Endometrial microvascular endothelial cells (primary cell): ENCODE results near the gene GBA2. TPM values are rescaled to one million over a fixed set of nuclear protein-coding genes. Genes with fewer than 3 reads are reported as not detected.

Experiments
- in situ Hi-C: cut with HindIII; loops from 2 replicates; pipeline ENCODE4 v1.10.0; 2017; ENCODE audit warnings: low sequenced_read_pairs, low pct_unique_long_range_greater_than_20kb; ENCODE audit errors: inconsistent ontology term
- total RNA-seq: library from RNA; depleted of rRNA; stranded (reverse); fragments of >200 nt; gene quantifications from one replicate; pipeline ENCODE4 v1.2.3, GENCODE V29; 2015; ENCODE audit errors: inconsistent ontology term

GBA2 gene
- total RNA-seq, 1 donor from 2014 or later = 51.3 TPM

DNA sequence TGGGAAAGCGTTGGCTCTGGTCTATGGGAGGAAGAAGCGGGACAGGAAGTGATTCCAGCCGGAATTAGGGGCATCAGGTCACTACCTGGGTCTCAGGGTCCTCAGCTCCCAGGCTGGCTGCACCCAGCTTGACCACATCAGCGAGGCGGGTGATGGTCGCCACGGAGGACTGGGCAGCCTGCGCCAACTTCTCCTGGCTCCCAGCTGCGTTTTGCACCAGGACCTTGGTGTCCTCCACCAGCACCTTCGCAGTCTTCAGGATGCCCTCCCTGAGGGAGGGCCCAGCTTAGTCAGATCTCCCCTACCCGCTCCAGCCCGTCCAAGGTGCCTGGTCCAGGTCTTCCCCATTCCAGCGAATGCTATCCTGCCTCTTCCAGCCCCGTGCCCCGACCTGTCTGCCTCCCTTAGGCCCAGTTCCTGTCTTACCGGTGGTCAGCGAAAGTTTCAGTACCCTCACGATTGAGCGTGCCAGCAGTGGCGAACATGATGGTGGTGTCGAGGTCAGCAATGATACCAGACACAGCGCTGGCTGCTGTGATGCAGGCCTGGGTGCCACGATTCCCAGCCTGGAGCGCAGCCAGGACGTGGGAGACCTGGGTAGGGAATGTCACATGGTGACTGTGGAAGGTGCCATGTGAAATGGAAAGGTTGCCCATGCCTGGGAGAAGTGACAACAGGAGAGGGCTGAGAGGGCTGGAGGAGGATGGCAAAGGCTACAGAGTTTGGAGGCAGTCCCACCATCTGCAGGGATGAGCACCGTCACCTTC lies 44.9 kb downstream of the GBA2 start:
- in situ Hi-C loops = no loop called here

DNA sequence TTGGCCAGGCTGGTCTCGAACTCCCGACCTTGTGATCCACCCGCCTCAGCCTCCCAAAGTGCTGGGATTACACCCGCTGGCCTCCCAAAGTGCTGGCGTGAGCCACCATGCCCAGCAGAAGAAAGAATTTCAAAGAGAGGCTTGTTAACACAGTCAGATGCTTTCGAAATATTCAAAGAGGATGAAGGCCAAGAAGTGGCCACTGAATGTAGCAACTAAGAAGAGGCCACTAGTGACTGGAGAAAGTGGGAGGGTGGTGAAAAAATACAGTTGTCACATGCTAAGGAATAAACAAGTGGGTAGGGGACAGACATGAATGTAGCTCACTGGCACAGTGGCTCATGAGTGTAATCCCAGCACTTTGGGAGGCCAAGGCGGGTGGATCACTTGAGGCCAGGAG lies 46.3 kb downstream of the GBA2 start:
- in situ Hi-C loops = no loop called here

DNA sequence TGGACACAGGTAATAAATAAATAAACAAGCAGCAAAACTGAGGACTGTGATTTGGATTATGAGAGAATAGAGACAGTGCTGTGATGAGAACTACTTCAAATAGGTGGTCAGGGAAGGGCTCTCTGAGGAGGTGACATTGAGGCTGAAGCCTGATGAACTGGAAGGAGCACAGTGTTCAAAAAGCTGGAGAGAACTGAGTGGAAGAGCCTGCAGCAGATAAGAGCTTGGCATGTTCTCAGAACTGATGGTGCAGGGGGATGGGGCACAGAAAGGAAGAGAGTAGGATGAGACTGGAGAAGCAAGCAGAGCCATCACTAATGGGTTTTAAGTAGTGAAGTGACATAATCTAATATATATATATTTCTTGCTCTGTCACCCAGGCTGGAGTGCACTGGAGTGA lies 48.1 kb downstream of the GBA2 start:
- in situ Hi-C loops = no loop called here

DNA sequence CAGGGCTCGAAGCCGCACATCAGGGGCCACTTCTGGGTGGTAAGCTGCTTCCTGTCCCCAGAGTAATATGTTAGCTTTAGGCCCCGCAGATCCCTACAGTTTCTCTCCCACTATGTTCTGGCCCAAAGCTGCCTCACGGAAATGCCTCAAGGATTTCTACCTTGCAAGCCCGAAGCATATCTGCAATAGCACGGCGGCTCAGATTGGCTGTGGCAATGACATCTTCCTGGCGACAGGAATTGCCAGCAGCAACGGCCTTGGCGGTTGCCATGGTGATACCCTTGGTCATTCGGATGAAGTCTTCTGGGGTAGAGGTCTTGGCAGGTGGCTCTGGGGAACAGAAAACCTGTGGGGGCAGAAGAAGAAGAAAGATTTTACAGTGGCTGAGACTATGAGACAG lies 49.0 kb downstream of the GBA2 start:
- in situ Hi-C loops = no loop called here

DNA sequence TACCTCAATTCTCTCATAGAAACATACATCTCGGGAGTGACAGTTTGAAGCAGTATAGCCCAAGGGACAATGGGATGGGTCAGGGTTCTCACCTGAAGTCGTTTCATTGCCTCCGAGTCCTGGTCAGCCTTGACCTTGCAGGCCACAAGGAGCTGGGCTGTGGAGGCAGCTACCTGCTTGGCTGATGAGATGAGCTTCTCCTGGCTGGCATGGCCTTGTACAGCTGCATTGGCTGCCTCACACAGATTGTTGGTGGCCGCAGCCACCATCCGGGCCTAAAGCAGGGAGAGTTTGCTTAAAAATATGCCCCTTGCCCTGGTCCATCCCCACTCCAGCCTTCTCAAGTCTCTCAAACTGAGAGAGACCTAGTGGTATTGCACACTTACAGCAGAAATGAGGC lies 50.8 kb downstream of the GBA2 start:
- in situ Hi-C loops = no loop called here

DNA sequence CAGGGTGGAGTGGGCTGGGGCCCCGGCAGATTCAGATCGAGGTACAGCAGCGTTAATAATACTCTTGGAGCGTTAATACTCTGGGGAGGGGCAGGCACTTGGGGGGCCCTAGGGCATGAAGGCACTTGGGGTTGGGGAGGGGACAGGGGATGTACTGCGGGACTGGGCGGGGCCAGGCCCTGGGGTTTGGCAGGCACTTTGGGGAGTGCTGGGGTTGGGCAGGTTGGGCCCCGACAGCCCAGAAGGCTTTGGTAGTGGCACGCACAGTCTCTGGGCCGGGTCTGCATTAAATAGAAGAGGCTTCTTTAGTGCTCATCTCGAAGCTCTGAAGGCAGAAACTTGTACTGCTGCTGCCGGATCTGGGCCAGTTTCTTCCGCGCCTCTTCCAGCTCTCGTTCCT lies 51.5 kb downstream of the GBA2 start:
- in situ Hi-C loops = no loop called here

DNA sequence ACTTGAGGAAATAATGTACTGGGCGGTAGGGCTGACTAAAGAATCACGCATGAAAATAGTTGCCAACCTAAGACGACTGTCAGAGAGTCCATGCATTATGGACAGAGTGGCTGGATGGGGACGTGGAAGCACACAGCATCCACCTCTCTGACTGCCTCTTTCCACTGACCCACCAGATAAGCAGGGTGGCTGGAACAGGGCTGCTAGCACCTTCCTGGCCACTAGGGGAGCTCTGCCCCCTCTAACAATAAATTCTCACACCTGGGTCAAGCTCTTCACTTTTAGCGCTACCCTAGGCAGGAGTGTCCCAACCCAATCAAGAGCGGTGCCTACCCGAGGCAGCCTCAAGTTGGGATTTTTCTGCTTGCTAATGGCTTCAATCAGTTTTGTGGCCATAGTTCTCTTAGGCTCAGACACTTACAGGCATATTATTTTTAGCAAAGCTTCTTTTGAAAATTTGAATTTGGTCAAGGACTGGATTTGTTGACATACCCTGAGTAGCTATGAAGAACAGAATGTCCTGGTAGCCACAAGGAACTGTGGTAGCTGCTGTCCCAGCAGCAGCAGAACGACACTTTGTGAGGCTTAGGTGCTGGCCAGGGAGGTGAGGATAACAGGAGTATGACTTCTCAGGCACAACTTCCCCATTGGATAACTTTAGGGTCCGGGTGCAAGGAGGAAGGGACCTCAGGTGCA lies 52.4 kb downstream of the GBA2 start:
- in situ Hi-C loops = no loop called here

DNA sequence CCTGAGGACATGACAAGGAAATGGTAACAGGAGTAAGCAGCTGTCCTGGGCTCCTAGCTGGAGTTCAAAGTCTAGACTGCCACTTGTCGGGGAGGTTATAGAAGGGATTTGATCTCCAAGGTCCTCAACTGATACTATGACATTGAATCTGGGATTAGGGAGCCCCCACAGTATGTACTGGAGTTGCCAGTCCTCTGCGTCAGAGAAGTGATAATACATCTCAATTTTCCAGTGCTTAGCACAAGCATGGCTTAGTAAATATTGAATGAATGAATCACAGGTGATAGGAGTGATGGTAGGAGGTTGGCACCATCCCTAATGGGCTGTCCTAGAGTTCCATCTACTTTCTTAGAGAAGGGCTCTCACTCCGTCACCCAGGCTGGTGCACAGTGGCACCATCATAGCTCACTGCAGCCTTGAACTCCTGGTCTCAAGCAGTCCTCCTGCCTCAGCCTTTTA lies 53.1 kb downstream of the GBA2 start:
- in situ Hi-C loops = no loop called here

DNA sequence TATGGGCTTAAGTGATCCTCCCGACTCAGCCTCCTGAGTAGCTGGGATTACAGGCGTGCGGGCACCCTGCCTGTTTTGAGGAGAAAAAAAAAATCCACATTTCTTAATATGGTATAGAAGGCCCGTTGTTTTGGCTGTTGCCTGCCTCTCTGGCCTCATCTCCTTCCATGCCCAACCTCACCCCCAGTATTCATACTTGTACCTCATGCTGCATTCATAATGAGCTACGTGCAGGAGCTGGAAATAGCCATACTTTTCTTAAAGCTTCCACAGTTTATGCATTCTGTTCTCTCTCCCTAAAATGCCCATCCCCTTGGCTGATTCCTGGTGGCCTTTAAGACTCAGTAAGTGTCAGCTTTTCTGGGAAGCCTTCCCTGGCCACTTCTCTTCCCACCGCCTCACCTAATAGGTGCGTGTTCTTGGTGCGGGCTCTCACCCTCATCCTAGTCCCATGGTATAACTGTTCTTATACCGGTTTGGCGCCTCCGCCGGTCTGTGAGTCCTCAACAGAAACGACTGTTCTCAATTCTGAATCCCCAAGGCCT lies 57.2 kb downstream of the GBA2 start:
- in situ Hi-C loops = no loop called here

DNA sequence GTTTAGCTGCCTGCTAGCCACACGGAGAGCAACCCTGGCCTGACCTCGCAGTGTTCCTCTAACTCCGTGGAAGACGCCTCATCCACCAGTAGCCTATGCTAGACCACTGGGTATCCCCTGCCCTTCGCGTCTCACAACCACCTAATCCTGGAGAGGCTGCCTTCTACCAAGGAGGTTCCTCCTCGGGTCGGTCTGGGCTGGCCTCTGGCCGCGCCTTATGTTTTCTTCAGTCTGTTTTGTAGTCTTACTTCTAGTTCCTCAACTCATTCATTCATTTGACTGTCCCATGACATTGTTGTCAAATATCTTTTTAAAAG lies 57.7 kb downstream of the GBA2 start:
- in situ Hi-C loops = no loop called here

DNA sequence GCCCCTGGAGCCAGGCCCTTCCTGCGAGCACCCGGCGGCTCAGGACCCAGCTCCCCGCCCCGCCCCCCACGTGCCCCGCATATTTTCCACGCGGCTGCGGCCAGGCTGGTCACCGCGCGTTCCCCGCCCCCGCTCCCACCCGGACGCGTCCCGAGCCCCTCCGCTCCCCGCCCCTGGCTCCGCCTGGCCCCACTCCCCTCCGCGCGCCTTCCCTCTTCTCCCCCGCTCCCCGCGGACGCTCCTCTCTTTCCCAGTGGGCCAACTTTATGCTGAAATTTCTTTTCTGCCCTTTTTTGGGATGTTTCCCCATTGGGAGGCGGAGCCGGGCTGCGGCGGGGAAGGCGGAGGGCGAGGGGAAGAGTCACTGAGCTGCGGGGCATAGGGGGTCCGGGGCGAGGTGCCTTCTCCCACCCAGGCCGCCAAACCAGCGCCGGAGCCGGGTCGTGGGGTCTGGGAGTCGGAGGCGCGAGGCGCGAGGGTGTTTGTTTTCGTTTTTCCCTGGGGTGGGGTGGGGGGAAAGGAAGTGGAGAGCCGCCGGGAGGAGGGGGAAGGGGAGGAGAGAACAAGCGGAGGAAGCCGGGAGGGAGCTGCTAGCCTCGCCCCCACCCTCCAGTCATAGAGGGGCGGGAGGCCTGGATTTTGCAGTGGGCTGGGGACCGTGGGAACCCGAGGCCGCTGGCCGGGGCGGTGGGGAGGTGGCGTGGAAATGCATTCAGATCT lies 58.3 kb downstream of the GBA2 start:
- in situ Hi-C loops = no loop called here

DNA sequence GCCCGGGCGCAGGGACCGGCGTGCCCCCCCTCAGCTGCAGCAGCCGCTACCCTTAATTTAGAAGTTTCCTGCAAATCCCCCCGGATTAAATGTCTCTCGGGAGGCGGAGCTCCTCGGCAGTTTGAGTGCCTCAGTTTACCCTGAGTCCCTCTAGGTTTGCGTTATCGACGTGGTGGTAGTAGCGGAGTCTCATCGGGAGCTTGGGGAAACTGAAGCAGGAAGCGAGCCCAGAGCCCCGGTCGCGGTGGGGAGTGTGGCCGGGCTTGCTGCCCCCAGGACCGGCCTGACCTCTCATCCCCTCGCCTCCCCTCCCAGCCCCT lies 58.8 kb downstream of the GBA2 start:
- in situ Hi-C loops = no loop called here

DNA sequence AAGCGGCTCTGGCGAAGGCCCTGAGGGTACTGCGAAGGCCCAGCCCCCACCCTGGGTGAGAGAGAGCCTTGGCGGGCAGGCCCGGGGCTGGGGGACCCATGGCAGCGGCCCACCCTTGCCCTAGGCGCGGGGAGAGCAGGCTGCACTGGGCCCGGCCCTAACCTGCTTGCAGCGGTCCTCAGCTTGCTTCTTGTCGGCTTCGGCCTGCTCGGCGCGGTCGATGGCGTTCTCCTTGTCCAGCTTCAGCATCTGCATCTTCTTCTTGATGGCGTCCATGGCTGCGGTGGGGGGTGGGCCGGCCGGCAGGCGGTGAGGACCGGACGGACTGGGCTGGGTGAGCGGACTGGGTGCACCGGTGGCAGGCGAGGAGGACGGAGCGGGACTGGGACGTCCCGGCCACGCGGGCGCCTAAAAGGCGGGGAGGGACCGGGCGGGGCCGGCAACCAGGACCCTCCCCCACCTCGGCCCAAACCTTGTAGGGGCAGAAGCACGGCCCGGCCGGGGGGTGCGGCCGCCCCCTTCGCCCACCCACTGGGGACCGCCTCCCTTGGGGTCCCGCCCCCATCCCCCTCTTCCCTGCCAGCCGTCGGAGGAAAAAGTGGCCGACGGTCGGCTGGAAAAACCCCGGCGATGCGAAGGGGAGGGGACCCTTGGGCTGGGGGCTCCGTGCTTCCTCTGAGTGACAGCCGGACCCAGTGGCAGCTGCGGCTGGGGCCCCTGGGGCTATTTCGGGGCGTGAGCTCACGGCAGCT lies 59.3 kb downstream of the GBA2 start, which contains the start of gene TPM2:
Gene TPM2 (minus strand): TSS at position 384 of the 752 bp plus-strand sequence. CDS start 108 bp downstream, at position 276.
- in situ Hi-C loops = no loop called here

DNA sequence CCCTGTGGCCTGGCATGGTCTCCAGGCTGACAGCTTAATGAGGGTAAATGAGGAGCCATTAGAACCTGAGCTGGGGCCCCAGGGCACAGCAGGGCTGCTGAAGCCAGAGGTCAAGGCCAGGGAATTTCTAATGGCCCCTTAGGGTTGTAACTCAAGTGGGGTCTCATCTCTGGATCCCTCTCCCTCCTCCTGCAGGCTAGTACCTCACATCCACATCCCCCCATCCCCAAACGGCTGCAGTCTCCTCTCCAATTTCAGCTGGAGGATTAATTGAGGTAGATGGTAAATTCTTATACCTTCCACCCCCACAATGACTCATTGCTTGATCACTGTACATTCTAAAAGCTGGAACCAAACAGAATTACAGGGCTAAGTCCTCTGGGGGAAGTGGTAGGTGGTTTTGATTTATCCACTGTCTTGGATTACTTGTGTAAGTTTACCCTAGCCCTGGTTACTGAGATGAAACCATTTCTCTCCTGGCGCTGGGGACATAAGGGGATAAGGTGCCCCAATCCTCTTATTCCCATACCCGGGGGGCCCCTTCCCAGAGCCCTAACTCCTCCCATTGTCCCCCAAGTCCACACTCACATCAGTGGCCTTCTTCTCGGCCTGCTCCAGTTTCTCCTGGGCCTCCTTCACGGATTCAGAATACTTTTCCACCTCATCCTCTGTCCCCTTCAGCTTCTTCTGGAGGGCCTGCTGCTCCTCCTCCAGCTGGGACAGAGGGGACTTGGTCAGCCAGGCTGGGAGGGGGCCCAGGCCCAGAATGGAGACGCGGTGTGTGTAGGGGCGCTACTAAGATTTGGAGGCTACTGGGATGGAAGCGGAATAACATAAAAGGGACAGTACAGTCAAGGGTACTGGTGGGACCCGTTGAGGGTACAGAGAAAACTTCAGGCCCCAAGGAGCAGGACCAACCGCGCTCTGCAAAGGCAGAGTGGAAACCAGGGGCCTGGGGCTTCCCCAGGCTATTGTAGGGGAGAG lies 60.2 kb downstream of the GBA2 start:
- in situ Hi-C loops = no loop called here

DNA sequence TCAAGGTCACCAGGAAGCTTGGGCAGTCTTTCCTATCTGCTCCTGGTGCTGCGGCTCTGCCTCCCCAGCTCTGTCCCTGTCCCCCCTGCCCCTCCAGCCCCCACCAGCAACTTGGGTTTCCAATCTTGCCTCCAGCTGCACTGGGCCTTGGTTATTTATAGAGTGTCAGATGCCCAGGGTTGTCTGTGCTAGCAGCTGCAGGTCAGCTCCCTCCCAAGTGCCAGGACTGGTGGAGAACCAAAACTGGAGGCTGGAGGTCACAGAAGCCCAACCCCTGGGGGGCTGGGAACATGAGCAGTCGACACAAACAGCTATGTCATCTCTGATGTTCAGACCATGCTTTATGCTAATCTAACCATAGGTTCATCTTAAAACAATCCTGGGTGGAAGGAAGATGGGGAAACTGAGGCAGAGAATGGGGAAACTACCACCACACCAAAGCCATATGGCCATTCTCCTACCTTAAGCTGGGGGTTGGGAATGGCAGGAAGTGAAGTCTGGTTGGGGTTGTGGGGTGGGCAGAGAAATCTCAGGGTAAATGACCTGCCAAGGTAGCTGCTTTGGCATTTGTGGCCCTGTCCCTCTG lies 61.0 kb downstream of the GBA2 start:
- in situ Hi-C loops = no loop called here

DNA sequence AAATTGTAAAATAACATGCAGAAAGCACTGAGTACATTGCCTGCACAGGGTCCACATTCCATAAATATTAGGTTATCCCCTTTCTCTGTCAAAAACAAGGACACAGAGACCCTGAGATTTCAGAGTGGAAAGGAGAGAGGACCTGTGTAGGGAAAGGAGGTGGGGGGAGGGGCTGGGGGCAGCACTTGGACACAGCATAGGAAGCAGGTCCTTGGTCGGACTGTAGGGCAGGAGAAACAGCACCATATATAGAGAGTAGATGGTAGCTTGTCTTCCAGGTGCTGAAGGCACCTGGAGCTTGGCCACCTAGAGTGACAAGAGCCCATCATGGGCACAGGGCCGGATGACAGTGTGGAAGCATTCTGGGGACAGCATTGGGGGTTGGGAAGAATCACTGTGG lies 61.7 kb downstream of the GBA2 start:
- in situ Hi-C loops = no loop called here
